ENCODE measurements around the gene NFU1. TPM values are rescaled to one million over a fixed set of nuclear protein-coding genes. Genes with fewer than 3 reads are reported as not detected.

Gene NFU1
- total and polyA plus RNA-seq, 2 experiments from 2014 or later: 39.9 to 102 TPM

DNA sequence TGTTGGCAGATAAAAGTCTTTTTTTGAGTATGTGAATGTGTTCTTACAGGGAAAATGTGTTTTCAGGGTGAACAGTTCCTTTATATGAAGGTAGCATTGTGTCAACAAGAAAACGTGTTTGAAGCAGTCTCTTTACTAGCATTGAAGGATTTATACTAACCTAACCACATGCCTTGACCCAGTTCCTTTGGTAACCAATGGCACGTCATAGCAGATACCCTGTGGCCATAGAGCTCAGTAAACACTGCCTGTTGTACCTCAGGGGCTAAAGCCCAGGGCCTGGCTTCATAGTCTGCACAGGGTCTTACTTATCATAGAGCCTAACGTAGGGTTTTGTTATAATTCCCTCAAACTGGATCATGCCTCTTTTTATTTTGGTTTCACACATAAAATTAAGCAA, 32.1 kb upstream of the NFU1 start (continued):
- TF ChIP-seq, protein P1, sequence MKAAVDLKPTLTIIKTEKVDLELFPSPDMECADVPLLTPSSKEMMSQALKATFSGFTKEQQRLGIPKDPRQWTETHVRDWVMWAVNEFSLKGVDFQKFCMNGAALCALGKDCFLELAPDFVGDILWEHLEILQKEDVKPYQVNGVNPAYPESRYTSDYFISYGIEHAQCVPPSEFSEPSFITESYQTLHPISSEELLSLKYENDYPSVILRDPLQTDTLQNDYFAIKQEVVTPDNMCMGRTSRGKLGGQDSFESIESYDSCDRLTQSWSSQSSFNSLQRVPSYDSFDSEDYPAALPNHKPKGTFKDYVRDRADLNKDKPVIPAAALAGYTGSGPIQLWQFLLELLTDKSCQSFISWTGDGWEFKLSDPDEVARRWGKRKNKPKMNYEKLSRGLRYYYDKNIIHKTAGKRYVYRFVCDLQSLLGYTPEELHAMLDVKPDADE (IDR thresholded peaks at IDR 0.05): no peak
- no peak for TF ChIP-seq JUNB (IDR thresholded peaks at IDR 0.05; ENCODE audit: unreplicated experiment)
- no peak for TF ChIP-seq NANOG (IDR thresholded peaks at IDR 0.05; ENCODE audit: borderline replicate concordance)

DNA sequence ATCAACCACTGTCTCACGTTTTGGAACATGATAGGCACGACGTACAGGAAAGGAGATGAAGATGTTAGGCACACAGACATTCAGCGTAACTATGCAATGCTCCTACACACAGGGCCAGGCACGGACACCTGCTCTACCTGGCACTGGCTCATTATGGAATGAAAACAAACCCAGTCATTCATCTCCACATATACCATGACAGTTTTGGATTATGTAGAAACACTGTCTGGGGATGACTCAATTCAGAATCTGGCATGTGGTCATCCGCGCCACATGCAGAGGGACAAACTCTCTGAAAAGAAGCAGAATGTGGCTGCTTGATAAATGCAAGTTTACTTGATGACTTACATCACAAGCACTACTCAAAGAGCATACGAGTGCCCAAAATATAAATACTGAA, 29.5 kb upstream of the NFU1 start:
- no peak overlapping the region for H3K4me3 Mint-ChIP-seq
- TF ChIP-seq ZNF462 (CRISPR knock-in tag; IDR thresholded peaks at IDR 0.05): no peak
- no peak for TF ChIP-seq EZH2phosphoT487 (IDR thresholded peaks at IDR 0.05; ENCODE audit: unreplicated experiment)
- TF ChIP-seq CREB1 (CRISPR knock-in tag; IDR thresholded peaks at IDR 0.05; ENCODE audit: low read depth): no peak
- TF ChIP-seq, protein P1 (IDR thresholded peaks at IDR 0.05): no peak
- no peak for TF ChIP-seq STAT1 (IDR thresholded peaks at IDR 0.05; ENCODE audit: unreplicated experiment)
- TF ChIP-seq, protein P2, sequence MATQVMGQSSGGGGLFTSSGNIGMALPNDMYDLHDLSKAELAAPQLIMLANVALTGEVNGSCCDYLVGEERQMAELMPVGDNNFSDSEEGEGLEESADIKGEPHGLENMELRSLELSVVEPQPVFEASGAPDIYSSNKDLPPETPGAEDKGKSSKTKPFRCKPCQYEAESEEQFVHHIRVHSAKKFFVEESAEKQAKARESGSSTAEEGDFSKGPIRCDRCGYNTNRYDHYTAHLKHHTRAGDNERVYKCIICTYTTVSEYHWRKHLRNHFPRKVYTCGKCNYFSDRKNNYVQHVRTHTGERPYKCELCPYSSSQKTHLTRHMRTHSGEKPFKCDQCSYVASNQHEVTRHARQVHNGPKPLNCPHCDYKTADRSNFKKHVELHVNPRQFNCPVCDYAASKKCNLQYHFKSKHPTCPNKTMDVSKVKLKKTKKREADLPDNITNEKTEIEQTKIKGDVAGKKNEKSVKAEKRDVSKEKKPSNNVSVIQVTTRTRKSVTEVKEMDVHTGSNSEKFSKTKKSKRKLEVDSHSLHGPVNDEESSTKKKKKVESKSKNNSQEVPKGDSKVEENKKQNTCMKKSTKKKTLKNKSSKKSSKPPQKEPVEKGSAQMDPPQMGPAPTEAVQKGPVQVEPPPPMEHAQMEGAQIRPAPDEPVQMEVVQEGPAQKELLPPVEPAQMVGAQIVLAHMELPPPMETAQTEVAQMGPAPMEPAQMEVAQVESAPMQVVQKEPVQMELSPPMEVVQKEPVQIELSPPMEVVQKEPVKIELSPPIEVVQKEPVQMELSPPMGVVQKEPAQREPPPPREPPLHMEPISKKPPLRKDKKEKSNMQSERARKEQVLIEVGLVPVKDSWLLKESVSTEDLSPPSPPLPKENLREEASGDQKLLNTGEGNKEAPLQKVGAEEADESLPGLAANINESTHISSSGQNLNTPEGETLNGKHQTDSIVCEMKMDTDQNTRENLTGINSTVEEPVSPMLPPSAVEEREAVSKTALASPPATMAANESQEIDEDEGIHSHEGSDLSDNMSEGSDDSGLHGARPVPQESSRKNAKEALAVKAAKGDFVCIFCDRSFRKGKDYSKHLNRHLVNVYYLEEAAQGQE (IDR thresholded peaks at IDR 0.05; ENCODE audit: unreplicated experiment): no peak
- no peak for TF ChIP-seq ZNF331 (CRISPR knock-in tag; IDR thresholded peaks at IDR 0.05; ENCODE audit: low read depth)
- no peak for TF ChIP-seq ZNF114 (CRISPR knock-in tag; IDR thresholded peaks at IDR 0.05)
- 0 out of 2 replicates have a peak, but pooled peaks cover 4% of the 10 kb centered on the region for H4K20me1 ChIP-seq (replicated peaks; ENCODE audit: insufficient read depth)
- peaks cover 2% of the 10 kb centered on the region for H3K27me3 Mint-ChIP-seq (ENCODE audit: insufficient read depth, low read depth, poor library complexity)
- ATAC-seq: no peak
- no peak overlapping the region for H3K27ac ChIP-seq (ENCODE audit: low read depth)
- H3K4me3 ChIP-seq: no peak overlapping the region
- H3K79me2 ChIP-seq (replicated peaks; ENCODE audit: insufficient read depth): no peaks in the 10 kb centered on the region
- H3K27me3 ChIP-seq (ENCODE audit: insufficient read depth): no peaks in the 10 kb centered on the region
- no peak overlapping the region for H3K27ac Mint-ChIP-seq
- no peak overlapping the region for H3K4me2 ChIP-seq
- no peak for DNase-seq (ENCODE audit: low spot score)
- H3K4me1 Mint-ChIP-seq: peaks cover 17% of the 10 kb centered on the region; the same call in 2 of the 3 replicates
- peaks cover 4% of the 10 kb centered on the region; the same call in 2 of the 3 replicates for H3K36me3 Mint-ChIP-seq (ENCODE audit: low read depth)
- H3K9me3 Mint-ChIP-seq: no peaks in the 10 kb centered on the region
- H3K9me2 ChIP-seq (ENCODE audit: insufficient read depth): no peaks in the 10 kb centered on the region
- H3F3A ChIP-seq (replicated peaks; ENCODE audit: low read depth): no peaks in the 10 kb centered on the region
- no peaks in the 10 kb centered on the region for H3K36me3 ChIP-seq (ENCODE audit: insufficient read depth)
- H2AFZ ChIP-seq: no peak overlapping the region
- no peaks in the 10 kb centered on the region for H3K4me1 ChIP-seq (ENCODE audit: insufficient read depth)

Data from GM23338 (cell line).